Thyroid gland (tissue), 4 donors: ENCODE results near the gene CYFIP1.
"Not testable (repeated sequence)": the region's sequence is repeated elsewhere in the genome, so short reads cannot be mapped to it uniquely, and the experiment has no call there.

ENCODE experiments used
- CTCF ChIP-seq, 6 experiments: fragments of 200-600 bp in 3 of 6; fragments of 450-650 bp in 3 of 6; sonication (generic) in 3 of 6; IDR thresholded peaks; one replicate each; pipeline ENCODE4 v1.5.1; 2016 to 2019; ENCODE audit warnings: antibody characterized with exemption in 6 of 6, mild to moderate bottlenecking in 2 of 6, inconsistent platforms in 1 of 6, moderate library complexity in 1 of 6
- POLR2A ChIP-seq, 2 donors: fragments of 450-650 bp; IDR thresholded peaks; one replicate each; pipeline ENCODE4 v1.6.1; 2017; ENCODE audit warnings: antibody characterized with exemption in 2 of 2, mild to moderate bottlenecking in 2 of 2, moderate library complexity in 1 of 2

GRCh38 chr15:22981931-22982330, 1.8 kb upstream of the CYFIP1 start:
- TF ChIP-seq CTCF, POLR2A (IDR thresholded peaks at IDR 0.05): not testable (repeated sequence)
